ENCODE measurements around the gene GPR83.
"Not testable (repeated sequence)": the region's sequence is repeated elsewhere in the genome, so short reads cannot be mapped to it uniquely, and the experiment has no call there.

GPR83 gene

GRCh38 chr11:94350850-94351563, 50.2 kb downstream of the GPR83 start:
- H3K9me2 ChIP-seq (replicated peaks; ENCODE audit: low read depth, low read length); H3K79me2 ChIP-seq (ENCODE audit: insufficient read depth, low read length); H3K9ac ChIP-seq (ENCODE audit: low read depth, low read length, poor library complexity, severe bottlenecking); H3K4me1 ChIP-seq (ENCODE audit: insufficient read depth, low read length, poor library complexity, severe bottlenecking); H2AFZ ChIP-seq (ENCODE audit: low read length); H3K4me2 ChIP-seq (ENCODE audit: low read depth, low read length, poor library complexity, severe bottlenecking); H3K4me3 ChIP-seq (ENCODE audit: low read length, poor library complexity, severe bottlenecking); H3K9me3 ChIP-seq (ENCODE audit: insufficient read depth, low read depth, low read length); H4K20me1 ChIP-seq (ENCODE audit: insufficient read depth, low read length, poor library complexity, severe bottlenecking); H3F3A ChIP-seq (ENCODE audit: low read depth); H3K27me3 ChIP-seq (ENCODE audit: insufficient read depth, low read length, poor library complexity, severe bottlenecking); H3K36me3 ChIP-seq (ENCODE audit: insufficient read depth, low read length): not testable (repeated sequence)

GRCh38 chr11:94346311-94346710, 54.9 kb downstream of the GPR83 start:
- H3K9me2 ChIP-seq (replicated peaks; ENCODE audit: low read depth, low read length); H3K27me3 ChIP-seq (ENCODE audit: insufficient read depth, low read length, poor library complexity, severe bottlenecking); H3K79me2 ChIP-seq (ENCODE audit: insufficient read depth, low read length); H3K4me2 ChIP-seq (ENCODE audit: low read depth, low read length, poor library complexity, severe bottlenecking); H3K36me3 ChIP-seq (ENCODE audit: insufficient read depth, low read length); H3K9me3 ChIP-seq (ENCODE audit: insufficient read depth, low read depth, low read length); H4K20me1 ChIP-seq (ENCODE audit: insufficient read depth, low read length, poor library complexity, severe bottlenecking); H3K4me3 ChIP-seq (ENCODE audit: low read length, poor library complexity, severe bottlenecking); H3K9ac ChIP-seq (ENCODE audit: low read depth, low read length, poor library complexity, severe bottlenecking); H3K4me1 ChIP-seq (ENCODE audit: insufficient read depth, low read length, poor library complexity, severe bottlenecking); H2AFZ ChIP-seq (ENCODE audit: low read length); H3F3A ChIP-seq (ENCODE audit: low read depth): not testable (repeated sequence)

- H3K4me3 ChIP-seq (ENCODE audit: low read length, poor library complexity, severe bottlenecking): no peak overlapping the region
- H3K79me2 ChIP-seq (ENCODE audit: insufficient read depth, low read length): no peaks in the 10 kb centered on the region
- no peaks in the 10 kb centered on the region for H3F3A ChIP-seq (ENCODE audit: low read depth)
- no peak overlapping the region for H2AFZ ChIP-seq (ENCODE audit: low read length)
- no peak overlapping the region for H3K9ac ChIP-seq (ENCODE audit: low read depth, low read length, poor library complexity, severe bottlenecking)
- no peaks in the 10 kb centered on the region for H3K9me2 ChIP-seq (replicated peaks; ENCODE audit: low read depth, low read length)
- H4K20me1 ChIP-seq (ENCODE audit: insufficient read depth, low read length, poor library complexity, severe bottlenecking): no peaks in the 10 kb centered on the region
- no peaks in the 10 kb centered on the region for H3K4me1 ChIP-seq (ENCODE audit: insufficient read depth, low read length, poor library complexity, severe bottlenecking)
- no peaks in the 10 kb centered on the region for H3K9me3 ChIP-seq (ENCODE audit: insufficient read depth, low read depth, low read length)
- H3K4me2 ChIP-seq (ENCODE audit: low read depth, low read length, poor library complexity, severe bottlenecking): no peak overlapping the region
- H3K36me3 ChIP-seq (ENCODE audit: insufficient read depth, low read length): no peaks in the 10 kb centered on the region
- no peak for TF ChIP-seq EZH2phosphoT487 (IDR thresholded peaks at IDR 0.05; ENCODE audit: borderline replicate concordance)
- no peak for TF ChIP-seq CTCF (conservative IDR thresholded peaks at IDR 0.05; ENCODE audit: low read length)
- no peaks in the 10 kb centered on the region for H3K27me3 ChIP-seq (ENCODE audit: insufficient read depth, low read length, poor library complexity, severe bottlenecking)
These were observed 57.7 kb downstream of the GPR83 start for GRCh38 chr11:94343495-94343894.

GRCh38 chr11:94342250-94342649, 59.0 kb downstream of the GPR83 start:
- Histone ChIP-seq H2AFZ (ENCODE audit: low read length) (no peak overlapping the region), H3K27me3 (ENCODE audit: insufficient read depth, low read length, poor library complexity, severe bottlenecking) (no peaks in the 10 kb centered on the region), H3K9me2 (replicated peaks; ENCODE audit: low read depth, low read length) (no peaks in the 10 kb centered on the region), H3K4me1 (ENCODE audit: insufficient read depth, low read length, poor library complexity, severe bottlenecking) (no peaks in the 10 kb centered on the region), H4K20me1 (ENCODE audit: insufficient read depth, low read length, poor library complexity, severe bottlenecking) (no peaks in the 10 kb centered on the region), H3F3A (ENCODE audit: low read depth) (no peaks in the 10 kb centered on the region), H3K4me3 (ENCODE audit: low read length, poor library complexity, severe bottlenecking) (no peak overlapping the region), H3K79me2 (ENCODE audit: insufficient read depth, low read length) (no peaks in the 10 kb centered on the region), H3K9ac (ENCODE audit: low read depth, low read length, poor library complexity, severe bottlenecking) (no peak overlapping the region), H3K36me3 (ENCODE audit: insufficient read depth, low read length) (no peaks in the 10 kb centered on the region), H3K9me3 (ENCODE audit: insufficient read depth, low read depth, low read length) (no peaks in the 10 kb centered on the region), H3K4me2 (ENCODE audit: low read depth, low read length, poor library complexity, severe bottlenecking) (no peak overlapping the region)
- TF ChIP-seq EZH2phosphoT487 (IDR thresholded peaks at IDR 0.05; ENCODE audit: borderline replicate concordance): no peak
- TF ChIP-seq CTCF (conservative IDR thresholded peaks at IDR 0.05; ENCODE audit: low read length): no peak

Measured in Loucy (cell line).